GM21390 (cell line): ENCODE measurements around the gene ZNF598.

Source experiments
- ATAC-seq: cut with Tn5 transposase; IDR thresholded peaks from one replicate; pipeline ENCODE4 v1.9.1; 2021; ENCODE audit not compliant: unreplicated experiment

ZNF598 gene

DNA sequence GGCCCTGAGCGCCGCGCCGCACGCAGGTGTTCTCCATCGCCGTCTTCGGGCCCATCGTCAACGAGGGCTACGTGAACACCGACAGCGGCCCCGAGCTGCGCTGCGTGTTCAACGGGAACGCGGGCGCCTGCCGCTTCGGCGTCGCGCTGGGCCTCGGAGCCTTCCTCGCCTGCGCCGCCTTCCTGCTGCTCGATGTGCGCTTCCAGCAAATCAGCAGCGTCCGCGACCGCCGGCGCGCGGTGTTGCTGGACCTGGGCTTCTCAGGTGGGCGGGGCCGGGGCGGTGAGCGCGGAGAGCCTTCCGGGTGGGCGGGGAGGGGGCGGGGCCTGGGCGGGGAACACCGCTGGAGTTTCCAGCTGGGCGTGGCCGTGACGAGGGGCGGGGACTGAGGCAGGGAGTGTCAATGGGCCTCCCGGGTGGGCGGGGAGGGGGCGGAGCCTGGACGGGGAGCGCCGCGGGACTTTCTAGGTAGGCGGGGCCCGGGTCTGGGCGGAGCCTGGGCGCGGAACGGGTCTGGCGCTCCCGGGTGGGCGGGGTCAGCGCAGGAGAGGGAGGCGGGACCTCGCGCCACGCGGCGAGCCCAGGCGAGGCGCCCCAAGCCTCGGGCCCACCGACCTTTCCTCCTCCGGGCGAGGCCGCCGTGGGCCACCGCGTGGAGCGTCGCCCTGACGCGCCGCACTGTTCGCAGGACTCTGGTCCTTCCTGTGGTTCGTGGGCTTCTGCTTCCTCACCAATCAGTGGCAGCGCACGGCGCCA is 17.5 kb downstream of the ZNF598 start:
- ATAC-seq: peak; percentile 42

GRCh38 chr16:1991588-1991947 is 18.1 kb downstream of the ZNF598 start:
- ATAC-seq: no peak

GRCh38 chr16:1991135-1991551 is 18.5 kb downstream of the ZNF598 start:
- peak; percentile 28 for ATAC-seq

GRCh38 chr16:1990351-1991134 is 19.1 kb downstream of the ZNF598 start:
- no peak for ATAC-seq

DNA sequence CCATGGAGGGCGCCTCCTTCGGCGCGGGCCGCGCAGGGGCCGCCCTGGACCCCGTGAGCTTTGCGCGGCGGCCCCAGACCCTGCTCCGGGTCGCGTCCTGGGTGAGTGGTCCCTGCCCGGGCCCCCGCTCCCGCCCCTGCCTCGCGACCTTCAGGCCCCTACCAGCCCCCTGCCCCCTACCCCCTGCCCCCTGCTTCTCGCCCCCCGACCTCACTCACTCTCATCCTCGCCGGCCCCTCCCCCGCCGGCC is 19.6 kb downstream of the ZNF598 start:
- no peak for ATAC-seq

- no peak for ATAC-seq
Observed at GRCh38 chr16:1989209-1990100, 20.2 kb downstream of the ZNF598 start, which contains the start of gene SYNGR3. Gene SYNGR3, plus strand, starts transcription at chr16:1989970. Its CDS starts 133 bp downstream, at chr16:1990103.

- no peak for ATAC-seq
Observed at GRCh38 chr16:1987198-1987597, 22.4 kb downstream of the ZNF598 start.

- no peak for ATAC-seq
Observed at GRCh38 chr16:1985466-1986150, 24.0 kb downstream of the ZNF598 start.

- ATAC-seq: peak; percentile 2
Observed at GRCh38 chr16:1984347-1985225, 25.0 kb downstream of the ZNF598 start.

GRCh38 chr16:1983544-1984346 is 25.9 kb downstream of the ZNF598 start, which contains the start of gene GFER:
Gene GFER, plus strand, starts transcription at chr16:1984193. Its CDS starts 26 bp downstream, at chr16:1984219.
- ATAC-seq: peak; percentile 65

DNA sequence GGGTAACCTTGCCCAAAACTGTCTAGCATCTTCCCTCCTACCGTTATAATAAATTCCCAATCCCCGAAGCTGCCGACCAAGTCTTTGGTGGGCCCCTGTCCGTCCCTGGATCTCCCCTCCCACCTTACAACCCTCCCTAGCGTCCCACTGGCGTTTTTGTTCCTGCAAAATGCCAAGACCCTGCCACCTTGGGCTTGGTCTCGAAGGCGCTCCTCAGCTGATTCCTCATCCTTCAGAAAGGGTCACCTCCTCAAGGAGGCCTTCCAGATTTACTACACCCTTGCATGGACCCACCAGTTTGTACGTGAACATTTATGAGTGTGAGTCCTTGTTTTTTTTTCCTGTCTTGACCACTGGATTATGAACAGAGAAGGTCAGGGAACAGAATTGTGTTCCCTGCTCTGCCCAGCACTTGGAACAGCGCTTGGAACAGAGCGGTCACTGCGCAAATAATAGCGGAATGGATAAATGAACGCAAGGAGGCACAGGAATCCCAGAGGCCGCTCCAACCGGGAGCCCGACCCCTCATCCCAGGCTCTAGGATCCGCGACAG is 26.6 kb downstream of the ZNF598 start:
- no peak for ATAC-seq

DNA sequence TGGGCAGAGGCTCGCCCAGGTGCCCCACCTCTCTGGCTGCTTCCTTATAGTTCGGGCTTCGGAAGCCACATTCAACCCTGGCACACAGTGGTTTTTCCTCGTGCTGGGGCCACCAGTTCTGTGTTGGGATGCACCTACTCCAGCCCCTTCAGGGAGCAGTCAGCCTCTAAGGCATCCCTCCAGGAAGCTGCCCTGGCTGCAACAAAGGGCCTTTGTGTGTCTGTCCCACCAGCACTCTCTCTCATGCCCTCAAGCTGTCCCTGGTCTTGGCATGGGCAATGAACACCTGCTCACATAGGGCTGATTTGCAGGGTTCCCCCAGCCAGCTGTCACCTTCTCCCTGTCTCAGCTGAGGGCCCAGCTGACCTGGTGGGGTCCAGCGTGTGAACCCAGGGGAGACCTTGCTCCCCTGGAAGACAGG is 27.6 kb downstream of the ZNF598 start:
- ATAC-seq: no peak

DNA sequence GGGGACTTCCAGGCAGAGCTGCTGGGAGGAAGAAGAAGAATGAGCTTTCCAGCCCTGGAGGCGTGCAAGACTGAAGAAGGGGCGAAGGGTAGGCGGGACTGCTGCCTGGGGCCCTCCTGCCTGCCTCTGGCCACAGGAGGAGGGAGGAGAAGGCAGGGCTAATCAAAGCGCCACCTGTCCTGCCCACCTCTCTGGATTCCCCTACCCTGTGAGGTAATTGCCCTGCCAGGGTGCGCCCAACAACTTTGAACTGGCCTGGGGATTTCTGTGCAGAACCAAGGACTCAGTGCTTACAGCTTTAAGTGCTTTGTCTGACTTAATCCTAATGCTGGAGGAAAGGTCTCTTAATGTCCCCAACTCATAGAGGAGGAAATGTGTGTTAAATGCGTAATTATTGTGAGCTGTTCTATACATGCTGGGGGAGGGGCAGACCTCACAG is 28.2 kb downstream of the ZNF598 start, which contains the start of gene NOXO1:
NOXO1 (minus strand) TSS at position 72 of the 439 bp plus-strand sequence. CDS start 290 bp downstream, outside the sequence.
- ATAC-seq: no peak

GRCh38 chr16:1980770-1981087 is 28.9 kb downstream of the ZNF598 start:
- ATAC-seq: no peak

DNA sequence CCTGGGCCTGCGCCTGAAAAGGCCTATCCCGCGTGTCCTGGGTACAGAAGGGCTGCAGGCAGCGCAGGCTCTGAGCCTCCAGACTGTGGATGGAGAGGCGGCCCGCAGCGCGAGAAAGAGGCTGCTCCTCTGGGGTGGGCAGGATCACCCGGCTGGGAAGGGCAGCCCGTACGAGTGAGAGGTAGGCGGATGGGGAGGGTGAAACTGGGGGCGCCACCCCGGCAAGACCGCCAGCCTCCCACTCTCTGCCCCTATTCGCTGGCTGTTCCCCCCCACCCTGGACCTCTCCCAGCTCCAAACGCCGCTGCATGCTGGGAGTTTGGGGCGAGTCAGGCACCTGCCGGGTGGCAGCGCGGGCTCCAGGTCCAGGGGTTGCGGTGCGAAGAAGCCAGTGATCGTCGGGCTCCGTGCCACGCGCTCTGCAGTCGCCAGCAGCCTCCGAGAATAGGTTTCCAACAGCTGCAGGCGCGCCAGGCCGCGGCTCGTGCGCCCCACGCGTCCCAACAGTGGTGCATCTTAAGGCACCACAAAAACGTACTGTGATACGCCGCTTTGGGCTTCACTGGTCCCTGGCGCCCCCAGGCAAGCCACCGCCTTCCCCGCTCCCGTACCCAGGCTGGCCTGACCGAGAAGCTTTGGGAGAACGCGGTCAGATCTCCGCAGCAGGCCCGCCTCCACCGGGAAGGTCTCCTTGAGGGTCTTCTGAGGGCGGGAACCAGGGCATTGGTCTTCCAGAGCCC is 29.4 kb downstream of the ZNF598 start:
- ATAC-seq: no peak

DNA sequence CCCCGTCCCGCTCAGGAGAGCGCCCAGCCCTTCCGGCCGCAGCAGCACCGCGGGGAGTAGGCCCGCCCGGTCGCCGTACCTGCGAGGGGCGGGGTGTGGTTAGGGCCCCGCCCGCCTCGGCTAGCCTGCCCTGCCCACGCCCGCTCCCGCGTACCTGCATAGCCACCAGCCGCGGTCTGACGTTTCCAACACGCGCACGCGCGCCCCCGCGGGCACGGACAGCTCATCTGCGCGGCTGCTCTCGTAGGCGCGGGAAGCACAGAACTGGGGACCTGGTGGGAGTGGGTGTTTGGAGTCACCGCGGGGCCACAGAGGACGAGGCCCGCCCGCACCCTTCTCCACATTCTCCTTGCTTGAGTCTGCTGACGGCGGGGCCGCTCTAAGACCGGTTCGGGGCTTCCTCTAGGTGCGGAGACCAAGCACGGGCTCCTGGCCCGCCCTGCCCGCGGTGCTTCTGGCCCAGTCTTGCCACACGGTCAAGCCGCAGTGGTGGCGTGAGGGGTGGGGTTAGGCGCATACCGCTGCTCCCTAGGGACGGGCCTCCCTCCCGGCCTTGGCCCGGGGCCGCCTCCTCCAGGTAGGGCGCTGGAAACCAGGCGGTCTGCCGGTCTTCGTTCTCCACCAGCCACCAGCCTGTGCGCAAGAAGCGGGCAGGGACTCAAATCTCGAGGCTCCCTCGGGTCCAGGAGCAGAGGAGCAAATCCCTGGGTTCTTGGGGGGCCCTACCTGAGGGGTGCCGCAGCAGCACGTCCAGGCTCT is 30.2 kb downstream of the ZNF598 start:
- ATAC-seq: no peak

DNA sequence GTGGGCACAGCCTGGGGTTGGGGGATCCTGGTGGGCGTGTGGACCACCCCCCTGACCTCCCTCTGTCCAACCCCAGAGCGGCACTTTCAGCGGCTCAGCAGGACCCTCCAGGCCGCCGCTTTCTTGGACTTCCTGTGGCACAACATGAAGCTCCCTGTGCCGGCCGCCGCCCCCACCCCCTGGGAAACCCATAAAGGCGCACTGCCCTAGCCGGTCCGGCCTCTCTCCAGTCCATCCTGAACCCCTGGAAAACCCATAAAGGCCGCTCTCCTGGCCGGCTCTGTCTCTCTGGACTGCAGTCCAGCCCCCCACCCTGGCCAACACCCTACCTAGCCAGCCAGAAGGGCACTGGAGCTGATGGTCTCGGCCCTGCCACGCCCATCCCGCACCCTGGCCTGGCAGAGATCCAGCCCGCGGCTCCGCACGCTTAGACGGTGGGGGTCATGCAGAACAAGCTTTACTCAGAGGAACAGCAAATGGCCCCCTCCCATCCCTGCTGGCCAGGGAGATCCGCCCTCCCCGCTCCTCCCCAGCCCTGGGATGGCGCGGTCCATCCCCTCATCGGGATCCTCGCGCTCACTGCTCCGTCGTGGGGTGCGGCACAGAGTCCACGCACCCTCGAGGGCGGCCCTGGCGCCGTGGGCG is 31.0 kb downstream of the ZNF598 start:
- no peak for ATAC-seq
